ENCODE measurements around the gene SLC44A1. TPM values are rescaled to one million over a fixed set of nuclear protein-coding genes. Genes with fewer than 3 reads are reported as not detected.

The SLC44A1 gene
- total RNA-seq, 1 donor from 2014 or later: 51.3 TPM

DNA sequence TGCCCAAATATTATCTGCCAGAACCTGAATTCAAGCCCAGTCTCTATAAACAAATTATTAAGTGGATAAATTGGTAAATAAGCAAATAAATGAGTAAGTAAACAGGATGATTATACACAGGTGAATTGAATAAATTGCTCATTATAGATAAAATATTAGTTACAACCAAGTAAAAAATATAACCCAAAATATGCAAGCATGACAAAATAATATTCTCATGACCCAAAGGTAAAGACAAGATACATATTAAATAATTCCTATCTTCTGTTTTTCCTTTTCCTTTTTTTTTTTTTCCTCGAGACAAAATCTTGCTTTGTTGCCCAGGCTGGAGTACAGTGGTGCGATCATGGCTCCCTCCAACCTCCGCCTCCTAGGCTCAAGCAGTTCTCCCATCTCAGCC is 182.2 kb downstream of the SLC44A1 start:
- FAIRE-seq: no peak
- Histone ChIP-seq H3K36me3 (ENCODE audit: control insufficient read depth, insufficient read depth, low read length) (no peaks in the 10 kb centered on the region), H3K27me3 (ENCODE audit: control insufficient read depth, insufficient read depth, low read length) (no peaks in the 10 kb centered on the region), H3K4me3 (ENCODE audit: low read depth, low read length) (no peak overlapping the region)
- TF ChIP-seq, protein P1, sequence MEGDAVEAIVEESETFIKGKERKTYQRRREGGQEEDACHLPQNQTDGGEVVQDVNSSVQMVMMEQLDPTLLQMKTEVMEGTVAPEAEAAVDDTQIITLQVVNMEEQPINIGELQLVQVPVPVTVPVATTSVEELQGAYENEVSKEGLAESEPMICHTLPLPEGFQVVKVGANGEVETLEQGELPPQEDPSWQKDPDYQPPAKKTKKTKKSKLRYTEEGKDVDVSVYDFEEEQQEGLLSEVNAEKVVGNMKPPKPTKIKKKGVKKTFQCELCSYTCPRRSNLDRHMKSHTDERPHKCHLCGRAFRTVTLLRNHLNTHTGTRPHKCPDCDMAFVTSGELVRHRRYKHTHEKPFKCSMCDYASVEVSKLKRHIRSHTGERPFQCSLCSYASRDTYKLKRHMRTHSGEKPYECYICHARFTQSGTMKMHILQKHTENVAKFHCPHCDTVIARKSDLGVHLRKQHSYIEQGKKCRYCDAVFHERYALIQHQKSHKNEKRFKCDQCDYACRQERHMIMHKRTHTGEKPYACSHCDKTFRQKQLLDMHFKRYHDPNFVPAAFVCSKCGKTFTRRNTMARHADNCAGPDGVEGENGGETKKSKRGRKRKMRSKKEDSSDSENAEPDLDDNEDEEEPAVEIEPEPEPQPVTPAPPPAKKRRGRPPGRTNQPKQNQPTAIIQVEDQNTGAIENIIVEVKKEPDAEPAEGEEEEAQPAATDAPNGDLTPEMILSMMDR (IDR thresholded peaks at IDR 0.05; ENCODE audit: insufficient read depth, low read length, severe bottlenecking): no peak
- no peak for DNase-seq (ENCODE audit: low read depth)

DNA sequence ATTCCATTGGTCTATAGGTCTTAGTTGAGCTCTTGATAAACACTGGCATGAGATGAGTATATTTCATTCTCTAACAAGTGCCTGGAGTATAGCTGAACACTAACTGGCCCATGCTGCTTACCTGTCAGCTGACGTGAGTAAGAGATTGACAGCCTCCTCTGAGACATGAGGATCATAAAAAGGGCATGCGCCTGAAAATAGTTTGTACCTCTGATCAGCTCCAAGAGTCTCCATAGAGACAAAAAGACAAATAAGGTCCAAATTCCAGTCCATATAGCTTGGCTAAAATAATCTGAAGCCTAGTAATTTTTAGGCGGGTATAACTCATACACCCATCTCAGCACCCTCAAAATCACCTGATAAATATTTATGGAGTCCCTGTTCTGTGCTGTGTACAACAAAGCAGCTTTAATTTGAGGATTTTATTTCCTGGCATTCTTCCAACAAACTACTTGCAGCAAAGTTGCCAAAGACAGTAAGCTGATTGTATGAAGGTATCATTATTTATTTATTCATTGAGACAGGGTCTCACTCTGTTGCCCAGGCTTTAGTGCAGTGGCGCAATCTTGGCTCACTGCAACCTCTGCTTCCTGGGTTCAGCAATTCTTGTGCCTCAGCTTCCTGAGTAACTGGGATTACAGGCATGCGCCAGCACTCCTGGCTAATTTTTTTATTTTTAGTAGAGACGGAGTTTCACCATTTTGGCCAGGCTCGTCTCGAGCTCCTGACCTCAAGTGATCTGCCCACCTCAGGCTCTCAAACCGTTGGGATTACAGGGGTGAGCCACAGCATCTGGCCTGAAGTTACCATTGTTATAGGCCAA is 187.2 kb downstream of the SLC44A1 start:
- TF ChIP-seq, protein P1 (IDR thresholded peaks at IDR 0.05; ENCODE audit: insufficient read depth, low read length, severe bottlenecking): no peak
- FAIRE-seq: no peak
- H3K27me3 ChIP-seq (ENCODE audit: control insufficient read depth, insufficient read depth, low read length): no peaks in the 10 kb centered on the region
- H3K36me3 ChIP-seq (ENCODE audit: control insufficient read depth, insufficient read depth, low read length): no peaks in the 10 kb centered on the region
- DNase-seq (ENCODE audit: low read depth): no peak
- no peak overlapping the region for H3K4me3 ChIP-seq (ENCODE audit: low read depth, low read length)

DNA sequence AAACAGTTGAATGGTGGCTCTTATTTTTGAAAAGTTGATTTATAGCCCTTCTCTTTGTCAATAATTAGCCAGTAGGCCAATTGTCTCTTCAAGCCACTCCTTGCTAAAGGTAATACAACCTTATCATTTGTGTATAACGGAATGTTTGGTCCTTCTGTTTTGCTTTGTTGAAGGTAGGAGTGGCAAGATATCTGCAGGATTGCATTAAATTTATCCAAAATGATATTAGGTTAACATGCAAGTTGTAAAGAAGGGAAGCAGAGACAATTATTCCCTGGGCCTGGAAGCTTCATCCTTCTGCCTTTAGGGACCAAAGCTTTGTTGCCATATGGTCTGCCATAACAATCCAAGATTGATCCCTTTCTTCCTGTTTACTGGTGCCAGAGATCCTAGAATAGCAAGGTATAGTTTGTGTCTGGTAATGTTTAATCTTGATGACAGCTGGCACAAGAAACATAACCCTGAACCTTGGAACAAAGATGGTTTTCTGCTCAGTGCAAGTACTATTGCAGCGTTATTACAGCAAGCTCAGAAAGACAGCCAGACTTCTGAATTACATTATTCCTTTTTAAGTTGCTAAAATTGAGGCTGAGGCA is 187.9 kb downstream of the SLC44A1 start:
- Histone ChIP-seq H3K4me3 (ENCODE audit: low read depth, low read length) (no peak overlapping the region), H3K36me3 (ENCODE audit: control insufficient read depth, insufficient read depth, low read length) (no peaks in the 10 kb centered on the region), H3K27me3 (ENCODE audit: control insufficient read depth, insufficient read depth, low read length) (no peaks in the 10 kb centered on the region)
- DNase-seq (ENCODE audit: low read depth): no peak
- TF ChIP-seq, protein P1 (IDR thresholded peaks at IDR 0.05; ENCODE audit: insufficient read depth, low read length, severe bottlenecking): no peak
- FAIRE-seq: no peak

DNA sequence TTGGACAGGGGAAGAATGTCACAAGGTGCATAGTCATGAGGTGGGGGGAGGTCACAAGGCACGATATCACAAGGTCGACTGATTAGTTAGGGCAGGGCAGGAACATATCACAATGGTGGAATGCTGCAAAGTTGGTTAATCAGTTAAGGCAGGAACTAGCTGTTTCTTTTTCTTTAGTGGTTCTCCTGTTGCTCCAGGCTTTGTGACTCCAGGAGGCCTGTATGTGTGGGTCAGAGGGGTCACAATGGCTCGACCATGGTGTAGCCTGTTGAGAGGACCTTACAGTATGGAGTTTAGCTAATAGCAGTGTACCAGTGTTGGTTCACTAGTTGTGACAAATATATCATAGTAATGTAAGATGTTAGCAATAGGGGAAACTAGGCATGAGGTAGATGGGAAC is 191.0 kb downstream of the SLC44A1 start:
- Histone ChIP-seq H3K27me3 (ENCODE audit: control insufficient read depth, insufficient read depth, low read length) (no peaks in the 10 kb centered on the region), H3K36me3 (ENCODE audit: control insufficient read depth, insufficient read depth, low read length) (no peaks in the 10 kb centered on the region), H3K4me3 (ENCODE audit: low read depth, low read length) (no peak overlapping the region)
- no peak for FAIRE-seq
- no peak for DNase-seq (ENCODE audit: low read depth)
- TF ChIP-seq, protein P1 (IDR thresholded peaks at IDR 0.05; ENCODE audit: insufficient read depth, low read length, severe bottlenecking): no peak

DNA sequence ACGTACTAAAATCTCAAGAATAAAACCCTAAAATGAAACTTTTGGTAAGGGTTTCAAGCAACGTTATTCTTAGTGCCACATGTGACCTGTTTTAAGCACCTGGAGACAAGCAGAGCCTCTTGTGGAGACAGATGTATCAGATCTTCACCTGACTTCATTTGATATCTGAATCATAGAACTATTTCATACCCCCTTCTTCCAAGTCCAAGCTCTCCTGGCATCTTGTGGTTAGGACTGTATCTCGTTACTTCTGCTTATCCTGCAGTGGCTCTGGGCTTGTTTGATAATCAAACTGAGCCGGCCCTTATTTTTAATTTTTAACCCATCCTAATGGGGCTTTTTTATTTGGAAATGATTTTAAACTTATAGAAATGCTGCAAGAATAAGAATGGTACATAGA is 192.3 kb downstream of the SLC44A1 start:
- no peak for FAIRE-seq
- Histone ChIP-seq H3K27me3 (ENCODE audit: control insufficient read depth, insufficient read depth, low read length) (no peaks in the 10 kb centered on the region), H3K4me3 (ENCODE audit: low read depth, low read length) (no peak overlapping the region), H3K36me3 (ENCODE audit: control insufficient read depth, insufficient read depth, low read length) (no peaks in the 10 kb centered on the region)
- no peak for DNase-seq (ENCODE audit: low read depth)
- TF ChIP-seq, protein P1 (IDR thresholded peaks at IDR 0.05; ENCODE audit: insufficient read depth, low read length, severe bottlenecking): no peak

Data from bronchial epithelial cell (primary cell).